WERI-Rb-1 (cell line): ENCODE results near the gene TAAR8.
A peak's percentile ranks its signal among the peaks of the same experiment; 100 is the strongest.
"Not testable (repeated sequence)": the region's sequence is repeated elsewhere in the genome, so short reads cannot be mapped to it uniquely, and the experiment has no call there.

Experiments used
- DNase-seq: peaks from one replicate; pipeline ENCODE4 v3.0.0-alpha.2; 2020
- H3K27ac ChIP-seq: fragments of 250-450 bp; sonication (Bioruptor Pico); 2 replicates; pipeline ENCODE4 v1.5.1; 2020; ENCODE audit warnings: mild to moderate bottlenecking, moderate library complexity
- H3K27me3 ChIP-seq: fragments of 250-450 bp; sonication (Bioruptor Pico); 2 replicates; pipeline ENCODE4 v1.5.1; 2021; ENCODE audit warnings: mild to moderate bottlenecking, low read depth, moderate library complexity; ENCODE audit not compliant: insufficient read depth, severe bottlenecking
- H3K36me3 ChIP-seq: fragments of 250-450 bp; sonication (Bioruptor Pico); 2 replicates; pipeline ENCODE4 v1.5.1; 2020; ENCODE audit warnings: mild to moderate bottlenecking, moderate library complexity
- H3K4me3 ChIP-seq: 2 replicates; pipeline ENCODE4 v1.5.1; 2011; ENCODE audit warnings: low read depth, mild to moderate bottlenecking, control low read depth, low read length
- H3K9me3 ChIP-seq: fragments of 250-450 bp; sonication (Bioruptor Pico); 2 replicates; pipeline ENCODE4 v1.5.1; 2021; ENCODE audit warnings: mild to moderate bottlenecking, moderate library complexity; ENCODE audit not compliant: severe bottlenecking
- CTCF ChIP-seq: IDR thresholded peaks from 2 replicates; pipeline ENCODE4 v1.5.1; 2011; ENCODE audit warnings: low read depth, mild to moderate bottlenecking, control low read depth, inconsistent platforms, low read length

TAAR8 gene

GRCh38 chr6:132530293-132530974 is 22.0 kb upstream of the TAAR8 start:
- H3K9me3 ChIP-seq, result no peaks in the 10 kb centered on the region
- peak; percentile 58 for DNase-seq
- peak; percentile 25; the same call in 1 of the 2 replicates for TF ChIP-seq CTCF
- H3K4me3 ChIP-seq, result no peak overlapping the region
- H3K27me3 ChIP-seq, result peaks cover 61% of the 10 kb centered on the region
- no peak overlapping the region for H3K27ac ChIP-seq
- no peaks in the 10 kb centered on the region for H3K36me3 ChIP-seq

- not testable (repeated sequence) for H3K36me3 ChIP-seq, H3K9me3 ChIP-seq, DNase-seq, H3K4me3 ChIP-seq, H3K27ac ChIP-seq
- H3K27me3 ChIP-seq, result peaks cover 60% of the 10 kb centered on the region
These were observed 17.9 kb upstream of the TAAR8 start for GRCh38 chr6:132534546-132534945.

- no peaks in the 10 kb centered on the region for H3K9me3 ChIP-seq
- TF ChIP-seq CTCF, result no peak
- no peak for DNase-seq
These were observed 15.3 kb upstream of the TAAR8 start for GRCh38 chr6:132537145-132537544.

GRCh38 chr6:132537977-132538376 is 14.5 kb upstream of the TAAR8 start, which contains the start of gene TAAR9:
TAAR9 (plus strand) TSS chr6:132538277; CDS start chr6:132538290, 13 bp downstream.
- no peak for TF ChIP-seq CTCF
- no peak within 1 kb of the TSS for H3K27ac ChIP-seq
- DNase-seq, result no peak
- H3K9me3 ChIP-seq, result no peaks in the 10 kb centered on the region
- H3K27me3 ChIP-seq, result peaks cover 69% of the 10 kb centered on the region
- no peaks in the 10 kb centered on the region for H3K36me3 ChIP-seq
- H3K4me3 ChIP-seq, result no peak within 1 kb of the TSS

More at GRCh38 chr6:132537145-132537544, 15.3 kb upstream of the TAAR8 start:
- Histone ChIP-seq H3K4me3 (no peak overlapping the region), H3K36me3 (no peaks in the 10 kb centered on the region), H3K27me3 (peaks cover 68% of the 10 kb centered on the region), H3K27ac (no peak overlapping the region)

- H3K27me3 ChIP-seq, result peaks cover 74% of the 10 kb centered on the region
- TF ChIP-seq CTCF, result no peak
- H3K27ac ChIP-seq, result no peak overlapping the region
- H3K36me3 ChIP-seq, result no peaks in the 10 kb centered on the region
- no peaks in the 10 kb centered on the region for H3K9me3 ChIP-seq
- no peak for DNase-seq
- no peak overlapping the region for H3K4me3 ChIP-seq
These were observed 7.6 kb upstream of the TAAR8 start for GRCh38 chr6:132544826-132545225.

- no peak overlapping the region for H3K4me3 ChIP-seq
- H3K27ac ChIP-seq, result no peak overlapping the region
- no peak for TF ChIP-seq CTCF
- no peaks in the 10 kb centered on the region for H3K36me3 ChIP-seq
- no peak for DNase-seq
- no peaks in the 10 kb centered on the region for H3K9me3 ChIP-seq
- peaks cover 71% of the 10 kb centered on the region for H3K27me3 ChIP-seq
These were observed 3.6 kb upstream of the TAAR8 start for GRCh38 chr6:132548746-132549463.
